KMS-11 (cell line): ENCODE data around the gene SHC3.

Source experiments
- H2AFZ ChIP-seq: fragments of 200-600 bp; sonication (generic); 2 replicates; pipeline ENCODE4 v1.6.1; 2016; ENCODE audit warnings: antibody characterized with exemption, mixed run types, low read depth
- H3K27ac ChIP-seq: fragments of 200-600 bp; sonication (generic); 2 replicates; pipeline ENCODE4 v1.6.1; 2016; ENCODE audit warnings: mild to moderate bottlenecking, mixed run types
- H3K27me3 ChIP-seq: fragments of 200-600 bp; sonication (generic); 2 replicates; pipeline ENCODE4 v1.6.1; 2017; ENCODE audit warnings: mild to moderate bottlenecking, low read depth, mixed run types, moderate library complexity; ENCODE audit not compliant: insufficient read depth
- H3K36me3 ChIP-seq: fragments of 200-600 bp; sonication (generic); 2 replicates; pipeline ENCODE4 v1.6.1; 2017; ENCODE audit warnings: mild to moderate bottlenecking, mixed run types; ENCODE audit not compliant: insufficient read depth
- H3K4me1 ChIP-seq: fragments of 200-600 bp; sonication (generic); 2 replicates; pipeline ENCODE4 v1.6.1; 2016; ENCODE audit warnings: mild to moderate bottlenecking, low read depth, mixed run types; ENCODE audit not compliant: poor library complexity, severe bottlenecking
- H3K4me2 ChIP-seq: fragments of 200-600 bp; sonication (generic); 2 replicates; pipeline ENCODE4 v1.7.0; 2016; ENCODE audit warnings: mild to moderate bottlenecking, mixed run types
- H3K4me3 ChIP-seq: fragments of 200-600 bp; sonication (generic); IDR thresholded peaks from 2 replicates; pipeline ENCODE4 v1.6.1; 2017; ENCODE audit warnings: low read depth, low read length, mixed read lengths; ENCODE audit not compliant: insufficient read depth
- H3K79me2 ChIP-seq: fragments of 200-600 bp; sonication (generic); 2 replicates; pipeline ENCODE4 v1.6.1; 2016; ENCODE audit warnings: low read depth, mixed run types; ENCODE audit not compliant: insufficient read depth
- H3K9ac ChIP-seq: fragments of 200-600 bp; sonication (generic); 2 replicates; pipeline ENCODE4 v1.6.1; 2016; ENCODE audit warnings: mild to moderate bottlenecking, mixed run types
- H4K20me1 ChIP-seq: fragments of 200-600 bp; sonication (generic); 2 replicates; pipeline ENCODE4 v1.6.1; 2016; ENCODE audit warnings: mild to moderate bottlenecking, mixed run types; ENCODE audit not compliant: insufficient read depth
- CTCF ChIP-seq: fragments of 200-600 bp; sonication (generic); conservative IDR thresholded peaks from 2 replicates; pipeline ENCODE4 v1.6.1; 2017; ENCODE audit warnings: low read depth, mild to moderate bottlenecking, antibody characterized with exemption, low read length, moderate library complexity, mixed read lengths

The SHC3 gene

GRCh38 chr9:89165341-89165740 lies 13.3 kb downstream of the SHC3 start:
- H3K9ac ChIP-seq: no peak overlapping the region
- no peak overlapping the region for H3K27ac ChIP-seq
- H3K4me1 ChIP-seq: no peaks in the 10 kb centered on the region
- no peak overlapping the region for H3K4me2 ChIP-seq
- H4K20me1 ChIP-seq: no peaks in the 10 kb centered on the region
- H3K27me3 ChIP-seq: no peaks in the 10 kb centered on the region
- no peak for TF ChIP-seq CTCF
- no peaks in the 10 kb centered on the region for H3K79me2 ChIP-seq
- no peak overlapping the region for H2AFZ ChIP-seq
- H3K4me3 ChIP-seq: no peak overlapping the region
- no peaks in the 10 kb centered on the region for H3K36me3 ChIP-seq

- Histone ChIP-seq H3K4me3 (no peak overlapping the region), H3K27ac (no peak overlapping the region), H3K4me2 (no peak overlapping the region), H3K4me1 (no peaks in the 10 kb centered on the region), H3K79me2 (no peaks in the 10 kb centered on the region), H3K36me3 (no peaks in the 10 kb centered on the region), H2AFZ (no peak overlapping the region), H3K27me3 (no peaks in the 10 kb centered on the region), H4K20me1 (no peaks in the 10 kb centered on the region), H3K9ac (no peak overlapping the region)
- no peak for TF ChIP-seq CTCF
Observed at GRCh38 chr9:89161221-89161620, 17.4 kb downstream of the SHC3 start.

- no peaks in the 10 kb centered on the region for H3K4me1 ChIP-seq
- no peaks in the 10 kb centered on the region for H3K79me2 ChIP-seq
- no peaks in the 10 kb centered on the region for H4K20me1 ChIP-seq
- no peak overlapping the region for H3K4me3 ChIP-seq
- H2AFZ ChIP-seq: no peak overlapping the region
- no peak overlapping the region for H3K4me2 ChIP-seq
- no peak overlapping the region for H3K27ac ChIP-seq
- H3K27me3 ChIP-seq: no peaks in the 10 kb centered on the region
- no peak for TF ChIP-seq CTCF
- no peak overlapping the region for H3K9ac ChIP-seq
- H3K36me3 ChIP-seq: no peaks in the 10 kb centered on the region
Observed at GRCh38 chr9:89160806-89161205, 17.8 kb downstream of the SHC3 start.

- Histone ChIP-seq H3K4me1 (no peaks in the 10 kb centered on the region), H3K27me3 (no peaks in the 10 kb centered on the region), H3K9ac (no peak overlapping the region), H3K27ac (no peak overlapping the region), H3K36me3 (no peaks in the 10 kb centered on the region), H3K4me3 (no peak overlapping the region), H3K4me2 (no peak overlapping the region), H3K79me2 (no peaks in the 10 kb centered on the region), H4K20me1 (no peaks in the 10 kb centered on the region), H2AFZ (no peak overlapping the region)
- TF ChIP-seq CTCF: no peak
Observed at GRCh38 chr9:89154651-89155336, 23.8 kb downstream of the SHC3 start.
